ENCODE data around the gene CMSS1.
A peak's percentile ranks its signal among the peaks of the same experiment; 100 is the strongest.

The CMSS1 gene

DNA sequence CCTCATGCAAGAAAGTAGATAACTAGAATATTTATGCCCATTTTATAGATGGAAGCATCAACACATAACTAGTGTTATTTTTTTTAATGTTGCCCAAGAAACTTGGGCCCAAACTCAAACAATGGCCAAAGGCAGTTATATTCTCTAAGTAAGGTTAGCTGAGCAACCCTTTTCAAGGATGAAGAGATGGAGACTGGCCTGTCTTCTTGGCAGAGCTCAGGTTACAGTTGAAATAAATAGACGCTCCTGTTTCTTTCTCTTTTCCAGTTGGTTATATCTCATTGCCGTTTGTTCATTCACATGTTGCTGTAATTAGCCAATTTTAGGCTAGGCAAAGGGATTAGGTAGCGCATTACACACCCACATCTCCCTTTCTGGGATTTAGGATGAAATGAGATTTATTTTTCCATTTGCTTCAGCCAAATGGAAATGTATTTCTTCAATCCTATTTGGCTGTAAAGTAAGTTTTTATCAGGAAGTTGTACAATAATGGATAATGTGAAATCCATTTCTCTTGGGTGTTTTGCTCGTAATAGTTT lies 93.2 kb downstream of the CMSS1 start:
- Histone ChIP-seq H3K4me1 (ENCODE audit: control insufficient read depth in 1 of 2, insufficient read depth in 2 of 2, low read length in 2 of 2) (no peaks in the 10 kb centered on the region), H3K27ac (ENCODE audit: low read depth, low read length) (no peak overlapping the region), H3K9ac (ENCODE audit: low read depth in 1 of 2, low read length in 2 of 2) (no peak overlapping the region), H3K4me3 (ENCODE audit: low read depth in 1 of 2, low read length in 2 of 2) (no peak overlapping the region), H3K36me3 (ENCODE audit: control insufficient read depth in 1 of 2, insufficient read depth in 2 of 2, low read length in 2 of 2) (no peaks in the 10 kb centered on the region), H3K9me3 (ENCODE audit: control insufficient read depth in 1 of 2, low read length in 2 of 2) (no peaks in the 10 kb centered on the region), H3K27me3 (ENCODE audit: control insufficient read depth in 1 of 2, insufficient read depth in 2 of 2, low read length in 2 of 2) (no peaks in the 10 kb centered on the region)

DNA sequence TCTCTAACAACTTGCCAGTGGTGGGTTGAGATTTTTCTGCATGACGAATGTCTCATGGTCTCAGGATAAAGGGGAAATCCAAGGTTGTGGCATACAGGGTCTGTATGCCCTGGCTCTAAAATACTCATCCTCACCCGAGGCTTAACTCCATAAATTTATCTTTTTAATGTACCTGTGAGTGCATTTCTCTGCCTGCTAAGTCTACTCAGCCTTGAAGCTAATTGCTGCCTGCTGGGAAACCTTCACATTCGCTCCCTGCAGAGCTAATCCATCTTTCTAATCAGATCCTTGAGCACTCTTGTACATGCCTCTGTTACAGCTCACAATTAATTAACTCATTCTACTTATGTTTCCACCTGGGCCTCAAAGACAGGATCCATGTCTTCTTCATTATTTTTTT lies 93.8 kb downstream of the CMSS1 start:
- no peak overlapping the region for H3K9ac ChIP-seq (ENCODE audit: low read depth in 1 of 2, low read length in 2 of 2)
- H3K36me3 ChIP-seq (ENCODE audit: control insufficient read depth in 1 of 2, insufficient read depth in 2 of 2, low read length in 2 of 2): no peaks in the 10 kb centered on the region
- no peaks in the 10 kb centered on the region for H3K4me1 ChIP-seq (ENCODE audit: control insufficient read depth in 1 of 2, insufficient read depth in 2 of 2, low read length in 2 of 2)
- no peak overlapping the region for H3K27ac ChIP-seq (ENCODE audit: low read depth, low read length)
- H3K9me3 ChIP-seq (ENCODE audit: control insufficient read depth in 1 of 2, low read length in 2 of 2): no peaks in the 10 kb centered on the region
- H3K27me3 ChIP-seq (ENCODE audit: control insufficient read depth in 1 of 2, insufficient read depth in 2 of 2, low read length in 2 of 2): no peaks in the 10 kb centered on the region
- H3K4me3 ChIP-seq (ENCODE audit: low read depth in 1 of 2, low read length in 2 of 2): no peak overlapping the region

DNA sequence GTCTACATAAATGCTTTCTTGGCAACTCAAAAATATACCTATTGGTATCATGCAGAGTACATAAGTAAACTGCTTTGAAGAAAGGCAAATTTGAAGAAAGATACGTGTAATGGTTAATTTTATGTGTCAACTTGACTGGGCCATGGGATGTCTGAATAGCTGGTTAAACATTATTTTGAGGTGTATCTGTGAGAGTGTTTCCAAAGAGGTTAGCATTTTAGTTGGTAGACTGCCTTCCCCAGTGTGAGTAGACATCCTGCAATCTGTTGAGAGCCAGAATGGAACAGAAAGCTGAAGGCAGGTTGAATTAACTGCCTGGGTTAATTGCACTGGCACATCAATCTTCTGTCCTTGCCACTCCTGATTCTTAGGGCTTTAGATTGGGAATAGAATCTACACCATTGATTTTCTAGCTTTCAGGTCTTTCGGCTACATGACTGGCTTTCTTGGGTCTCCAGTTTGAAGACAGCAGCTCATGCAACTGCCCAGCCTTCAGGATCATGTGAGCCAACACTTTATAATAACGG lies 98.3 kb downstream of the CMSS1 start:
- H3K4me1 ChIP-seq (ENCODE audit: control insufficient read depth in 1 of 2, insufficient read depth in 2 of 2, low read length in 2 of 2): peaks cover 8 to 13% of the 10 kb centered on the region in 2 donors
- H3K9me3 ChIP-seq (ENCODE audit: control insufficient read depth in 1 of 2, low read length in 2 of 2): no peaks in the 10 kb centered on the region
- no peaks in the 10 kb centered on the region for H3K27me3 ChIP-seq (ENCODE audit: control insufficient read depth in 1 of 2, insufficient read depth in 2 of 2, low read length in 2 of 2)
- no peak overlapping the region for H3K27ac ChIP-seq (ENCODE audit: low read depth, low read length)
- no peaks in the 10 kb centered on the region for H3K36me3 ChIP-seq (ENCODE audit: control insufficient read depth in 1 of 2, insufficient read depth in 2 of 2, low read length in 2 of 2)
- H3K4me3 ChIP-seq (ENCODE audit: low read depth in 1 of 2, low read length in 2 of 2): no peak overlapping the region
- no peak overlapping the region for H3K9ac ChIP-seq (ENCODE audit: low read depth in 1 of 2, low read length in 2 of 2)

DNA sequence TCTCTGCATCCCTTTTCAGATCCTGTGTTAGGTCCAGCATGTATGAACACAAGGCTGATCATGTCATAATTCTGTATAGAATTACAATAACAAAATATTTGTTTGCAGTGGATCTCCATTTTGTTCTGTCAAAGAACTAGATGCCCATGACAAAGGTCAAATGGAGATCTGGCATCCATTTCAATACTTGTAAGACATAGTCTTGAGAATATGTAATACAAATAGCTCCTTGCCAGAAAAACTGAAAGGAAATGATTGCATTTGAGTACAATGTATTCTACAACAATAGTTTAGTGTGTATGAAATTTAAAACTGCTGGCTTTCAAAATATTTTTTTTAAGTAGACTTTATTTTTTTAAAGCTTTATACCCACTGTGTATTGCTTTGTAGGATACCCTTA lies 101.1 kb downstream of the CMSS1 start:
- no peaks in the 10 kb centered on the region for H3K27me3 ChIP-seq (ENCODE audit: control insufficient read depth in 1 of 2, insufficient read depth in 2 of 2, low read length in 2 of 2)
- no peaks in the 10 kb centered on the region for H3K9me3 ChIP-seq (ENCODE audit: control insufficient read depth in 1 of 2, low read length in 2 of 2)
- H3K4me3 ChIP-seq (ENCODE audit: low read depth in 1 of 2, low read length in 2 of 2): no peak overlapping the region
- no peak overlapping the region for H3K9ac ChIP-seq (ENCODE audit: low read depth in 1 of 2, low read length in 2 of 2)
- no peaks in the 10 kb centered on the region for H3K36me3 ChIP-seq (ENCODE audit: control insufficient read depth in 1 of 2, insufficient read depth in 2 of 2, low read length in 2 of 2)
- no peak overlapping the region for H3K27ac ChIP-seq (ENCODE audit: low read depth, low read length)
- peaks cover 23% of the 10 kb centered on the region in 2 donors for H3K4me1 ChIP-seq (ENCODE audit: control insufficient read depth in 1 of 2, insufficient read depth in 2 of 2, low read length in 2 of 2)

DNA sequence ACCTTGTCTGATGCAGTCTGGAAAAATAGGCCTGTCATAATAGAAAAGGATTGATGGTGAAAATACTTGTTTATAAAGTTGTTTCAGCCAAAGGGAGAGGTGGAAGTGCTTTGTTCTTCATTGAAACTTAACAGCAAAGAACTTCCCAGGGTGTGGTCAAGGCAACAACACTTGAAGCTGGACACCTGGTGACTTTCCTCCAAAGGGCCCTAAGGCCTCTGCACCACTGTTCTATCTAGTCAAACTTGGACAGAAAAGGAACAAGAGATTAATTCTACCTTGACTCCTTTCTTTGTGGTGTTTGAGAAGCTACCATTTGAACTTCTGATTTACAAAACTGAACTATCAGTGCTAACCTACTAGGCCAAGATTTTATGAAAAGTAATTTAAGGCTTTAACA lies 102.0 kb downstream of the CMSS1 start:
- H3K4me1 ChIP-seq (ENCODE audit: control insufficient read depth in 1 of 2, insufficient read depth in 2 of 2, low read length in 2 of 2): peaks cover 26 to 27% of the 10 kb centered on the region in 2 donors
- no peak overlapping the region for H3K4me3 ChIP-seq (ENCODE audit: low read depth in 1 of 2, low read length in 2 of 2)
- H3K9me3 ChIP-seq (ENCODE audit: control insufficient read depth in 1 of 2, low read length in 2 of 2): no peaks in the 10 kb centered on the region
- no peak overlapping the region for H3K27ac ChIP-seq (ENCODE audit: low read depth, low read length)
- H3K9ac ChIP-seq (ENCODE audit: low read depth in 1 of 2, low read length in 2 of 2): no peak overlapping the region
- no peaks in the 10 kb centered on the region for H3K36me3 ChIP-seq (ENCODE audit: control insufficient read depth in 1 of 2, insufficient read depth in 2 of 2, low read length in 2 of 2)
- H3K27me3 ChIP-seq (ENCODE audit: control insufficient read depth in 1 of 2, insufficient read depth in 2 of 2, low read length in 2 of 2): no peaks in the 10 kb centered on the region

DNA sequence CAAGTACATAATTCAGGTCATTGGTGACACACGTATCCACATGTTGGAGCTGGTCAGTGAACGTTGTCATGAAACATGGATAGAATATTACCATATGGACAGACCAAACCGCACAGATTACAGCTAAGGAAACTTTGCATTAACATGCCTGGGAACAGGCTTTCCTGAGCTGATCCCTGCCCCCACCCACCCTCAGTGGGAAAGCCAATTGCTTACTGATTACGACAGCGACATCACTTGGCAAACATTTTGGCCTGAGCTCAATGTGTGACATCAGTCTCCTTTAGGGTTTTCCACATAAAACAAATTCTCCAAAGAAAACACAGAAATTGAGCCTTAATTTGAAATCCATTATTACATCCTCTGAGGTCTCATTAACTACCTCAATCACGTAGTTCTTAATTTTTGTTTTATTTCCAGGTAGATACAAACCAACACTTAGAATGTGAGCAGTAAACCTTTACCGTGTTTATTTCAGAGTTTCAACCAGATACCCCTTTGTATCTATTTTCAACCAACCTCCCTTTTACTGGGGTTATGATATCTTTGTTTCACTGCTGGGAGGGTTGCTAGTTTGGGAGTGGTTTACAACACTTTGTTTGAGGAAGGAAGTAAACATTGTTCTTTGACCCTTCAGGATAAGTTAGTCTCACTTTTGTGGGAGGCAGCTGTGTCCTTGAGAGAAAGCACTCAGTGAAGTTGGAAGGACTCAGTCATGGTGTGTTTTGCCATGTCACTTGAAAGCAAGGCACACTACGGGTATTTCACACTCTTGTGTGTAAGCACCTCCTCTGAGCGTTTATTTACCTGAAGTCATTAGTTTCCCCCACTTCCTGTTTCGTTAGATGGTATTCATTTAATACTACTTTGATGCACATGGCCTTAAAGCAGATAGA lies 103.1 kb downstream of the CMSS1 start:
- no peaks in the 10 kb centered on the region for H3K36me3 ChIP-seq (ENCODE audit: control insufficient read depth in 1 of 2, insufficient read depth in 2 of 2, low read length in 2 of 2)
- no peaks in the 10 kb centered on the region for H3K27me3 ChIP-seq (ENCODE audit: control insufficient read depth in 1 of 2, insufficient read depth in 2 of 2, low read length in 2 of 2)
- peak overlapping the region in 1 of 2 donors; percentile 13 for H3K4me3 ChIP-seq (ENCODE audit: low read depth in 1 of 2, low read length in 2 of 2)
- H3K9me3 ChIP-seq (ENCODE audit: control insufficient read depth in 1 of 2, low read length in 2 of 2): no peaks in the 10 kb centered on the region
- peak overlapping the region in 1 of 2 donors; percentile 15 for H3K9ac ChIP-seq (ENCODE audit: low read depth in 1 of 2, low read length in 2 of 2)
- H3K4me1 ChIP-seq (ENCODE audit: control insufficient read depth in 1 of 2, insufficient read depth in 2 of 2, low read length in 2 of 2): peaks cover 29 to 34% of the 10 kb centered on the region in 2 donors
- H3K27ac ChIP-seq (ENCODE audit: low read depth, low read length): no peak overlapping the region

DNA sequence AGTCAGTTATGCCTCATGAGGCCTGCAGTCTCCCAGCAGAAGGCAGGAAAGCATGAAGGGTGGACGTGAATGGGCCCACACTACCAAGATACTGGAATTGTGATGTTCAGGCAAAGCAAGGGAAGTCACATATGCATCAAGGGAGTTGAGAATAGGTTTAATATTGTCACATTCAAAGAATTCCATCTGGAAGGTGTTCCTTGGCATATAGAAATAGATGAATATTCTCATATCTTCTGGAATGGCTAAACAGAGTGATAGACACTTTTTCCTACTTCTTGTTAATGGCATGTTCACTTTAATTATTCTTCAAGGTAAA lies 103.7 kb downstream of the CMSS1 start:
- H3K4me1 ChIP-seq (ENCODE audit: control insufficient read depth in 1 of 2, insufficient read depth in 2 of 2, low read length in 2 of 2): peaks cover 33 to 38% of the 10 kb centered on the region in 2 donors
- no peaks in the 10 kb centered on the region for H3K36me3 ChIP-seq (ENCODE audit: control insufficient read depth in 1 of 2, insufficient read depth in 2 of 2, low read length in 2 of 2)
- peak overlapping the region in 1 of 2 donors; percentile 15 for H3K9ac ChIP-seq (ENCODE audit: low read depth in 1 of 2, low read length in 2 of 2)
- no peaks in the 10 kb centered on the region for H3K9me3 ChIP-seq (ENCODE audit: control insufficient read depth in 1 of 2, low read length in 2 of 2)
- H3K27me3 ChIP-seq (ENCODE audit: control insufficient read depth in 1 of 2, insufficient read depth in 2 of 2, low read length in 2 of 2): no peaks in the 10 kb centered on the region
- H3K4me3 ChIP-seq (ENCODE audit: low read depth in 1 of 2, low read length in 2 of 2): peak overlapping the region in 1 of 2 donors; percentile 13
- no peak overlapping the region for H3K27ac ChIP-seq (ENCODE audit: low read depth, low read length)

DNA sequence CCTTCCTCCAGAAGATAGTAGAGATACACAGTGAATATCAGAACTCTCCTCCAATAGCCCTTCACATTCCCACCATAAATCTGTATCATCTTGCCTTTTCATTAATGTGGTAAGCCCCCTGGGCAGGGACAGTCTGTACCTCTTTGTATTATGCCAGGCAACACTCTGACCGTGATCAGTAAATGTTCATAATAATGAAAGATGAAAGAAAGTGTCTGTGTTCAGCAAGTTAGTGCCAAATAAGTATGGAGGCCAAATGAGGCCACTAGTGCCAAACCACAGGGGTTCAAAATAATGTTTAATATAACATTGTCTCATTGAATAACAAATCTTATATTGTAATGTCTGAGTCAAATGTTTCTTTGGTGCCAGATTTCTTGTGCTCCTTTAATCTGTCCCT lies 104.3 kb downstream of the CMSS1 start:
- Histone ChIP-seq H3K27me3 (ENCODE audit: control insufficient read depth in 1 of 2, insufficient read depth in 2 of 2, low read length in 2 of 2) (no peaks in the 10 kb centered on the region), H3K9ac (ENCODE audit: low read depth in 1 of 2, low read length in 2 of 2) (no peak overlapping the region), H3K9me3 (ENCODE audit: control insufficient read depth in 1 of 2, low read length in 2 of 2) (no peaks in the 10 kb centered on the region), H3K36me3 (ENCODE audit: control insufficient read depth in 1 of 2, insufficient read depth in 2 of 2, low read length in 2 of 2) (no peaks in the 10 kb centered on the region), H3K27ac (ENCODE audit: low read depth, low read length) (no peak overlapping the region), H3K4me3 (ENCODE audit: low read depth in 1 of 2, low read length in 2 of 2) (no peak overlapping the region), H3K4me1 (ENCODE audit: control insufficient read depth in 1 of 2, insufficient read depth in 2 of 2, low read length in 2 of 2) (peaks cover 33 to 38% of the 10 kb centered on the region in 2 donors)

DNA sequence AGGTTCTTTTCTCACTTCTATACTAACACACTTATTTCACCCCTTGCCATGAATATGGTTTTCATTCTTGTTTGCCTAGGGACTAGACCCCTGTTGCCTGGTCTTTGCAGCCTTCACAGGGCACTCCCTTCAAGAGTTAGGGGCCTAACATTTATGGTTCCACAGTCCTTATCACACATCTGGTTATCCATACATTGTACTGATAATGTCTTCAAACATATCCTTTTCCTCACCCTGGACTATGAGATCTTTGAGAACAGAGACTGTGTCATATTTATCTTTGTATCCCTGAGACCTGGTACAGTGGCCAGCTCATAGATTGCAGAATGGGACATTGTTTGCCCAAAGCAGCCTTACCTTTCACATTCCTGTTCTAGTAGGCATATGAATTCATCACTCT lies 106.2 kb downstream of the CMSS1 start:
- H3K4me3 ChIP-seq (ENCODE audit: low read depth in 1 of 2, low read length in 2 of 2): no peak overlapping the region
- peaks cover 33 to 38% of the 10 kb centered on the region in 2 donors for H3K4me1 ChIP-seq (ENCODE audit: control insufficient read depth in 1 of 2, insufficient read depth in 2 of 2, low read length in 2 of 2)
- no peak overlapping the region for H3K9ac ChIP-seq (ENCODE audit: low read depth in 1 of 2, low read length in 2 of 2)
- H3K27me3 ChIP-seq (ENCODE audit: control insufficient read depth in 1 of 2, insufficient read depth in 2 of 2, low read length in 2 of 2): no peaks in the 10 kb centered on the region
- H3K36me3 ChIP-seq (ENCODE audit: control insufficient read depth in 1 of 2, insufficient read depth in 2 of 2, low read length in 2 of 2): no peaks in the 10 kb centered on the region
- no peaks in the 10 kb centered on the region for H3K9me3 ChIP-seq (ENCODE audit: control insufficient read depth in 1 of 2, low read length in 2 of 2)
- H3K27ac ChIP-seq (ENCODE audit: low read depth, low read length): no peak overlapping the region

DNA sequence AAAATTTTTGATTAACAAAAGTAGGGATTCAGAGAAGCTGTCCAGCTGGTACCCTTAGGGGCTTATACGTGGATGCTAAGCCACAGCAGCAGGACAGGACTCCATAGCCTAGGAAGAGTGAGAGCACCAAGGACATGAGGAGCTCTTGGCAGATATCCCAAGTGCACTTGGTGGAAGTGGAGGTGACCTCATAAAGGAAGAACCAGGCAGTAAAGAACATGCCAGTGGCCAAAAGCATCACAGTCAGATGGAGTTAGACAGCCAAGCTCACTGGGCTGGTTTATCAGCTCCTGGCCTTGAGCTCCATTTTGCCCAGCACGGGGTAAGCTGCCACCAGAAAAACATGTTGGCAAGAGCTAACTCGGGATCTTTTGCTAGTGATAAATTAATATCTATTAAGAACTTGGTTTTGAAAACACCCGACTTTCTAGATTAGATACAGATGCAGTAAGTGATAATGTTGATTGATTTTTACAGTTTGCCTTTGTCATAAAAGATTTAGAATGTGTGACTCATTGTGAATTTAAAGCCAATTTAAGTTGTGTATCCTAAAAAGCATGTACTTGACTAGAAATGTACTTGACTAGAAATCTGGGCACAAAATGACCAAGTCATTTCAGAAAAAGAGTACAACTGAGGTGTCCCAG lies 108.0 kb downstream of the CMSS1 start:
- Histone ChIP-seq H3K9me3 (ENCODE audit: control insufficient read depth in 1 of 2, low read length in 2 of 2) (no peaks in the 10 kb centered on the region), H3K27ac (ENCODE audit: low read depth, low read length) (no peak overlapping the region), H3K36me3 (ENCODE audit: control insufficient read depth in 1 of 2, insufficient read depth in 2 of 2, low read length in 2 of 2) (no peaks in the 10 kb centered on the region), H3K9ac (ENCODE audit: low read depth in 1 of 2, low read length in 2 of 2) (no peak overlapping the region), H3K27me3 (ENCODE audit: control insufficient read depth in 1 of 2, insufficient read depth in 2 of 2, low read length in 2 of 2) (no peaks in the 10 kb centered on the region), H3K4me1 (ENCODE audit: control insufficient read depth in 1 of 2, insufficient read depth in 2 of 2, low read length in 2 of 2) (peaks cover 22 to 32% of the 10 kb centered on the region in 2 donors), H3K4me3 (ENCODE audit: low read depth in 1 of 2, low read length in 2 of 2) (no peak overlapping the region)
